ENCODE measurements around the gene TM9SF1.

DNA sequence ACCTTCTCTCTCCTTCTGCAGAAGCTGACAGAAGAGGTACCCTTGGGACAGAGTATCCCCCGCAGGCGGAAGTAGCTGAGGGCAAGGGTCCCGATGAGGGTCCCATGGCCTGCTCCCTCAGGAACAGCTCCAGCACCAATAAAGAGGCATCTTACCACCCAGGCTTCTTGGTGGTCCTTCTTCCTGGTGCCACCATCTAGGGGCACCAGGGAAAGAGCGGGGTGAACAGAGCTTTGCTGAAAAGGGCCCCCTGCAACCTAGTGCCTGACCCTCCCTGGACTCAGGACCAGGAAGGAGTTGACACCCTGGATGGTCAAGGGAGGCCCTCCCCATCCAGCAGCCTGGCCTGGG is 34.8 kb downstream of the TM9SF1 start:
- TF ChIP-seq, protein P1, sequence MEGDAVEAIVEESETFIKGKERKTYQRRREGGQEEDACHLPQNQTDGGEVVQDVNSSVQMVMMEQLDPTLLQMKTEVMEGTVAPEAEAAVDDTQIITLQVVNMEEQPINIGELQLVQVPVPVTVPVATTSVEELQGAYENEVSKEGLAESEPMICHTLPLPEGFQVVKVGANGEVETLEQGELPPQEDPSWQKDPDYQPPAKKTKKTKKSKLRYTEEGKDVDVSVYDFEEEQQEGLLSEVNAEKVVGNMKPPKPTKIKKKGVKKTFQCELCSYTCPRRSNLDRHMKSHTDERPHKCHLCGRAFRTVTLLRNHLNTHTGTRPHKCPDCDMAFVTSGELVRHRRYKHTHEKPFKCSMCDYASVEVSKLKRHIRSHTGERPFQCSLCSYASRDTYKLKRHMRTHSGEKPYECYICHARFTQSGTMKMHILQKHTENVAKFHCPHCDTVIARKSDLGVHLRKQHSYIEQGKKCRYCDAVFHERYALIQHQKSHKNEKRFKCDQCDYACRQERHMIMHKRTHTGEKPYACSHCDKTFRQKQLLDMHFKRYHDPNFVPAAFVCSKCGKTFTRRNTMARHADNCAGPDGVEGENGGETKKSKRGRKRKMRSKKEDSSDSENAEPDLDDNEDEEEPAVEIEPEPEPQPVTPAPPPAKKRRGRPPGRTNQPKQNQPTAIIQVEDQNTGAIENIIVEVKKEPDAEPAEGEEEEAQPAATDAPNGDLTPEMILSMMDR (IDR thresholded peaks at IDR 0.05), result no peak
- TF ChIP-seq EP300 (IDR thresholded peaks at IDR 0.05), result no peak

Data from esophagus muscularis mucosa (tissue), 3 donors.